A549 treated with Mapracorat at 1 μM for 4 hours (cell line): Measurements from ENCODE around the gene RIOX2. TPM values are rescaled to one million over a fixed set of nuclear protein-coding genes. Genes with fewer than 3 reads are reported as not detected.

Experiments used
- total RNA-seq: library from RNA; stranded (reverse); fragments of 200-300 nt; extraction: Qiagen RNA extraction; gene quantifications from 5 replicates; pipeline ENCODE4 v1.2.3, GENCODE V29; 2022

The RIOX2 gene
- total RNA-seq, result 27.7 to 31.9 TPM (median 29.6 TPM) in 5 replicates

GRCh38 chr3:97971679-97972567 lies at the start of gene RIOX2:
TSS of gene RIOX2 (minus strand) at chr3:97972431. CDS start at chr3:97967593, 4,838 bp downstream.

Other genes starting within 250 kb of the RIOX2 start
- gene ARL6, start 207.7 kb downstream of the RIOX2 start, total RNA-seq, result 4.1 to 5.8 TPM (median 4.9 TPM) in 5 replicates
- gene CRYBG3, start 150.4 kb downstream of the RIOX2 start, total RNA-seq, result 5.4 to 8.1 TPM (median 5.9 TPM) in 5 replicates
- not detected in 5 replicates for gene GABRR3, start 62.9 kb upstream of the RIOX2 start, total RNA-seq
- gene OR5AC2, start 114.7 kb upstream of the RIOX2 start, total RNA-seq, result not detected in 5 replicates
- gene OR5H1, start 158.3 kb upstream of the RIOX2 start, total RNA-seq, result not detected in 5 replicates
- gene OR5H14, start 175.0 kb upstream of the RIOX2 start, total RNA-seq, result not detected in 5 replicates
- gene OR5H15, start 194.3 kb upstream of the RIOX2 start, total RNA-seq, result not detected in 5 replicates